K562 (cell line): ENCODE results near the gene DCTD. TPM values are rescaled to one million over a fixed set of nuclear protein-coding genes. Genes with fewer than 3 reads are reported as not detected.

ENCODE experiments used
- ATAC-seq: fragments of 200-7000 bp; cut with Tn5 transposase; 3 replicates; pipeline ENCODE4 v1.9.1; 2020; ENCODE audit warnings: moderate library complexity
- BruUV-seq: library from RNA; stranded (reverse); fragments of 400-500 nt; replicated peaks from 2 replicates; lab custom pipeline; 2021; lab: Mats Ljungman, UMichigan
- CTCF ChIA-PET: fragments of 300-600 bp; formaldehyde crosslinking; extraction: SDS; loops from one replicate; lab custom pipeline; 2021; ENCODE audit warnings: low intra/inter-chr PET ratio; lab: Yijun Ruan, JAX
- POLR2A ChIA-PET: fragments of 300-600, 350-650 bp; sonication (Branson Sonifier 250); formaldehyde crosslinking; extraction: SDS; loops from one replicate; lab custom pipeline; 2021; ENCODE audit warnings: antibody characterized with exemption, inconsistent platforms; lab: Yijun Ruan, JAX
- DNase-seq, 4 experiments: peaks; one replicate each; pipeline versions ENCODE4 v3.0.0 to v3.0.0-alpha.2; 2011 to 2018; ENCODE audit warnings: low spot score in 3 of 4, mixed read lengths in 3 of 4; ENCODE audit errors: extremely low read depth in 1 of 4
- FAIRE-seq: peaks from 2 replicates; lab custom pipeline; 2011; peaks lifted over from hg19 to GRCh38; lab: Jason Lieb, UNC
- H2AFZ ChIP-seq: 2 replicates; pipeline ENCODE4 v1.6.0; 2011; ENCODE audit warnings: low read depth, low read length, control low read depth, inconsistent platforms
- H3K27ac ChIP-seq: fragments of 200-600 bp; 3 replicates; pipeline ENCODE4 v1.8.0; 2011; ENCODE audit warnings: low read depth, mild to moderate bottlenecking, control low read depth, inconsistent platforms, low read length, moderate library complexity, mixed read lengths; ENCODE audit errors: extremely low read depth
- H3K27me3 ChIP-seq, 2 experiments: fragments of 300-600 bp in 1 of 2; 2 replicates in 1 of 2; 3 replicates in 1 of 2; pipeline versions ENCODE4 v1.6.0 to v1.8.0; 2011; ENCODE audit warnings: inconsistent platforms in 2 of 2, low read length in 2 of 2, mild to moderate bottlenecking in 1 of 2, mixed read lengths in 1 of 2, moderate library complexity in 1 of 2; ENCODE audit not compliant: control insufficient read depth in 2 of 2, insufficient read depth in 2 of 2
- H3K36me3 ChIP-seq: fragments of 300-600 bp; 3 replicates; pipeline ENCODE4 v1.8.0; 2011; ENCODE audit warnings: mild to moderate bottlenecking, low read length, inconsistent platforms; ENCODE audit not compliant: control insufficient read depth, insufficient read depth
- H3K4me1 ChIP-seq, 2 experiments: fragments of 200-600 bp in 1 of 2; replicated peaks in 1 of 2; 2 replicates in 1 of 2; 3 replicates in 1 of 2; pipeline versions ENCODE4 v1.5.1 to v1.8.0; 2011; ENCODE audit warnings: inconsistent platforms in 2 of 2, low read length in 2 of 2, mild to moderate bottlenecking in 1 of 2, mixed read lengths in 1 of 2, moderate library complexity in 1 of 2; ENCODE audit not compliant: control insufficient read depth in 2 of 2, insufficient read depth in 2 of 2
- H3K4me2 ChIP-seq: 2 replicates; pipeline ENCODE4 v1.6.1; 2011; ENCODE audit warnings: low read length, control low read depth, inconsistent platforms, mixed read lengths; ENCODE audit not compliant: insufficient read depth
- H3K4me3 ChIP-seq: fragments of 200-600 bp; sonication (generic), shearing (Covaris generic); 2 replicates; pipeline ENCODE4 v1.5.1; 2016; ENCODE audit warnings: control low read depth, inconsistent platforms
- H3K79me2 ChIP-seq: fragments of 200-600 bp; 3 replicates; pipeline ENCODE4 v1.8.0; 2011; ENCODE audit warnings: low read length, inconsistent platforms; ENCODE audit not compliant: control insufficient read depth, insufficient read depth
- H3K9ac ChIP-seq, 2 experiments: 2 replicates each; pipeline versions ENCODE4 v1.6.0 to v1.6.1; 2011; ENCODE audit warnings: low read depth in 2 of 2, low read length in 2 of 2, control low read depth in 1 of 2, inconsistent platforms in 1 of 2, mild to moderate bottlenecking in 1 of 2, mixed read lengths in 1 of 2; ENCODE audit not compliant: insufficient read depth in 1 of 2
- H3K9me1 ChIP-seq: one replicate; pipeline ENCODE4 v1.6.0; 2011; ENCODE audit warnings: inconsistent platforms, mild to moderate bottlenecking, low read length, moderate library complexity; ENCODE audit not compliant: control insufficient read depth, insufficient read depth
- H3K9me3 ChIP-seq: replicated peaks from 2 replicates; pipeline ENCODE4 v1.5.1; 2011; ENCODE audit warnings: low read depth, low read length, inconsistent platforms; ENCODE audit not compliant: control insufficient read depth, insufficient read depth
- H4K20me1 ChIP-seq: replicated peaks from 2 replicates; pipeline ENCODE4 v1.6.1; 2011; ENCODE audit warnings: low read length, inconsistent platforms, mixed read lengths; ENCODE audit not compliant: control insufficient read depth, insufficient read depth
- CBFA2T2 ChIP-seq: fragments of 450-650 bp; conservative IDR thresholded peaks from 2 replicates; pipeline ENCODE4 v1.6.1; 2017; ENCODE audit warnings: mild to moderate bottlenecking
- EGR1 ChIP-seq: fragments of 450-650 bp; conservative IDR thresholded peaks from 2 replicates; pipeline ENCODE4 v1.6.1; 2017; ENCODE audit warnings: mild to moderate bottlenecking
- ELF2 ChIP-seq: fragments of 250-450 bp; sonication (Bioruptor Pico); IDR thresholded peaks from 2 replicates; pipeline ENCODE4 v1.5.0; 2021; ENCODE audit warnings: mild to moderate bottlenecking
- ESRRA ChIP-seq: fragments of 450-650 bp; IDR thresholded peaks from 2 replicates; pipeline ENCODE4 v1.6.1; 2014; ENCODE audit warnings: low read depth, mild to moderate bottlenecking, moderate library complexity, borderline replicate concordance
- FOXA3 ChIP-seq, 2 experiments: fragments of 450-650 bp in 1 of 2; sonication (generic) in 1 of 2; formaldehyde crosslinking; IDR thresholded peaks in 1 of 2; conservative IDR thresholded peaks in 1 of 2; 2 replicates each; pipeline versions ENCODE4 v1.4.0 to v1.8.0; 2020 to 2022; ENCODE audit warnings: mild to moderate bottlenecking in 2 of 2, missing genetic modification reagents in 1 of 2
- HMG20A ChIP-seq: fragments of 450-650 bp; formaldehyde crosslinking; conservative IDR thresholded peaks from 2 replicates; pipeline ENCODE4 v1.4.0; 2020; ENCODE audit warnings: mild to moderate bottlenecking, mixed read lengths
- NCOR1 ChIP-seq: fragments of 450-650 bp; IDR thresholded peaks from 2 replicates; pipeline ENCODE4 v1.6.1; 2016; ENCODE audit warnings: mild to moderate bottlenecking, moderate library complexity
- NUFIP1 ChIP-seq: fragments of 450-650 bp; IDR thresholded peaks from 2 replicates; pipeline ENCODE4 v1.6.1; 2018; ENCODE audit not compliant: partially characterized antibody
- PML ChIP-seq: IDR thresholded peaks from 2 replicates; pipeline ENCODE4 v1.6.1; 2012; ENCODE audit warnings: low read length, inconsistent platforms
- POLR2AphosphoS2 ChIP-seq: IDR thresholded peaks from 2 replicates; pipeline ENCODE4 v1.6.1; 2012; ENCODE audit warnings: low read length, improper control_type of control experiment
- RBM14 ChIP-seq: fragments of 200-400 bp; formaldehyde crosslinking; IDR thresholded peaks from 2 replicates; pipeline ENCODE4 v1.6.1; 2018; ENCODE audit warnings: low read depth, mild to moderate bottlenecking, low read length, moderate library complexity, borderline replicate concordance; ENCODE audit not compliant: insufficient read depth
- SMAD4 ChIP-seq: fragments of 250-450 bp; sonication (Bioruptor Pico); conservative IDR thresholded peaks from 2 replicates; pipeline ENCODE4 v1.8.0; 2021; ENCODE audit warnings: inconsistent platforms, mild to moderate bottlenecking, moderate library complexity
- ZNF143 ChIP-seq: sonication (generic); formaldehyde crosslinking; IDR thresholded peaks from 2 replicates; pipeline ENCODE4 v1.9.0; 2022; ENCODE audit warnings: mild to moderate bottlenecking, missing genetic modification reagents
- ZNF75A ChIP-seq: fragments of 450-650 bp; formaldehyde crosslinking; IDR thresholded peaks from 2 replicates; pipeline ENCODE4 v1.4.0; 2020; ENCODE audit warnings: mild to moderate bottlenecking
- ZNF79 ChIP-seq: fragments of 250-450 bp; sonication (Bioruptor Pico); IDR thresholded peaks from 2 replicates; pipeline ENCODE4 v1.4.0; 2020; ENCODE audit warnings: low read depth, mild to moderate bottlenecking, moderate library complexity
- WGBS: fragments of 100-300 bp; shearing (Covaris generic); methylation state at CpG from one replicate; pipeline ENCODE4 v1.1.6; 2016; ENCODE audit warnings: low coverage, mixed read lengths; ENCODE audit not compliant: insufficient coverage; ENCODE audit errors: missing lambda C conversion rate; 5-methylcytosine and 5-hydroxymethylcytosine counted together
- in situ Hi-C: fragments of 300-500 bp; cut with MboI; formaldehyde crosslinking; loops from 4 replicates; pipeline ENCODE4 v1.15.0; 2018; ENCODE audit warnings: inconsistent platforms, mixed read lengths
- intact Hi-C: fragments of 100-400 bp; cut with micrococcal nuclease; formaldehyde crosslinking; loops from 2 replicates; pipeline ENCODE4 v1.14.2; 2022
- polyA plus RNA-seq, 8 experiments: library from polyadenylated mRNA; depleted of rRNA in 4 of 8; stranded (reverse) in 5 of 8; unstranded in 3 of 8; fragments of >200 nt; fragmentation: Nextera tagmentation in 2 of 8; fragmentation: Illumina TruSeq in 1 of 8; extraction: Ambion mirVana in 2 of 8; extraction: Trizol in 1 of 8; gene quantifications; 2 replicates each; pipeline versions ENCODE4 v1.2.1 to v1.2.3, GENCODE V29; 2011 to 2014; ENCODE audit warnings: inconsistent platforms in 1 of 8, missing spikeins in 1 of 8
- total RNA-seq, 7 experiments: library from RNA; depleted of rRNA in 6 of 7; stranded (reverse); fragments of >200 nt in 6 of 7; fragmentation: Illumina TruSeq in 2 of 7; extraction: Trizol in 2 of 7; gene quantifications; 2 replicates each; pipeline versions ENCODE4 v1.2.1 to v1.2.3, GENCODE V29; 2011 to 2021; ENCODE audit warnings: low replicate concordance in 1 of 7
- TF ChIP-seq, protein P1 (sequence below): fragments of 450-650 bp; IDR thresholded peaks from 2 replicates; pipeline ENCODE4 v1.6.1; 2017; ENCODE audit warnings: antibody characterized with exemption

The DCTD gene
- total and polyA plus RNA-seq, 9 of the 15 experiments (the other 6 are each of a cell fraction or from before 2014, with no cell fraction given) = 38.7 to 114 (median 76.5) TPM

DNA sequence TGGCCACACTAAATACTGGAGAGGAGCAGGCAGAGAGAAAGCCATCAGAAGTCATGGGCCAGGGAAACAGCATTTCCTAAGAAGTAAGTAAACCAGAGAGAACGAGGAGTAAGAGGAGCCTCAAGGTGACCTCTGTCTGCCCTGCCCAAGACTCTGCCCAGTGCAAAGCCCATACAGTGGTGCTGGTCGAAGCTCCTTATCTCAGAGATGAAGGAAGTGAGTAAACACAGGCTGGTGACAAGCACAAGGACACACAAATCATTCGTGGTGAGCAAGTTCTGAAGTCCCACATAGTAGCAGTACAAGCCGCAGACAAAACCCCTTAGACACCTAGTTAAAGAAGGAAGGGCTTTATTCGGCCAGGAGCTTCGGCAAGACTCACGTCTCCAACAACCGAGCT lies 62.7 kb downstream of the DCTD start:
- in situ Hi-C loops = no loop called here
- WGBS = 11% methylated on average over 8 of the region's 8 CpGs
- FAIRE-seq = no peak

DNA sequence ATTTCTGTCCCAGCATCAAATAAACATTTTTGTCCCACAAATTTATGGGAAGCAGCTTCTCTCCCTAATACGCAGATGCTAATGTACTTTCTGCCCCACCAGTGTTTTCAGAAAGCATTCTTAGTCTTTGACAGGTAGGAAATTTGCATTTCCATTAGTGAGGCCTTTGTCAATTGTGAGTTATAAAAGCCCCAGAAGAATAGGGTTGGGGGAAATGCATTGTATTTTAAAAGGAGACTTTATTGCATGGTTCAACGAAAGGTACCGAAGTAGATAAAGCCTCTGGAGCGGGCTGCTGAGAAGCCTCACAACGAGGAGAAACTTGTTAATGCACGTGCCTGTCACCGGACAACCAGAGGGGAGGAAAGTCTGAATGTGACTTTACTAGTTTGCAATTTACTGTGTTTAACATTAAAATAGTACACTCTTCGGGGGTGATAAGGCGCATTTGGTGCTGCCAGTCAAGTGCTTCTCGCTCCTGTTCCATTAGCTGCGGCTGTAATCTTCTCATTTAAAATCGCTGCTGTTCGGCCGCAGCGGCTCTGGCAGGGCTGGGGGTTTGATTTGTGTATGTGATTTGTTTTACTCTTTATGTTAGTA lies 63.4 kb downstream of the DCTD start:
- no TSS peak for BruUV-seq
- FAIRE-seq = no peak
- Histone ChIP-seq H3K36me3 (no peaks in the 10 kb centered on the region), H3K79me2 (no peaks in the 10 kb centered on the region), H2AFZ (no peak overlapping the region), H4K20me1 (no peaks in the 10 kb centered on the region), H3K4me2 (no peak overlapping the region), H3K4me3 (no peak overlapping the region), H3K9me1 (no peaks in the 10 kb centered on the region), H3K27me3 (peaks cover 39 to 87% of the 10 kb centered on the region in 2 experiments), H3K4me1 (peaks cover 0 to 3% of the 10 kb centered on the region in 2 experiments; a peak in 1 of 5 replicates), H3K9me3 (no peaks in the 10 kb centered on the region), H3K27ac (no peak overlapping the region), H3K9ac (no peak overlapping the region)
- intact Hi-C loops (no loop called here), in situ Hi-C loops (no loop called here)
- CTCF ChIA-PET = no interaction called here
- TF ChIP-seq ZNF75A (no peak), SMAD4 (no peak), HMG20A (CRISPR knock-in tag) (no peak), CBFA2T2 (no peak), NCOR1 (no peak), POLR2AphosphoS2 (no peak), NUFIP1 (no peak), ZNF143 (CRISPR knock-in tag) (no peak), RBM14 (no peak), ELF2 (no peak), PML (no peak), ZNF79 (no peak)
- TF ChIP-seq, protein P1, sequence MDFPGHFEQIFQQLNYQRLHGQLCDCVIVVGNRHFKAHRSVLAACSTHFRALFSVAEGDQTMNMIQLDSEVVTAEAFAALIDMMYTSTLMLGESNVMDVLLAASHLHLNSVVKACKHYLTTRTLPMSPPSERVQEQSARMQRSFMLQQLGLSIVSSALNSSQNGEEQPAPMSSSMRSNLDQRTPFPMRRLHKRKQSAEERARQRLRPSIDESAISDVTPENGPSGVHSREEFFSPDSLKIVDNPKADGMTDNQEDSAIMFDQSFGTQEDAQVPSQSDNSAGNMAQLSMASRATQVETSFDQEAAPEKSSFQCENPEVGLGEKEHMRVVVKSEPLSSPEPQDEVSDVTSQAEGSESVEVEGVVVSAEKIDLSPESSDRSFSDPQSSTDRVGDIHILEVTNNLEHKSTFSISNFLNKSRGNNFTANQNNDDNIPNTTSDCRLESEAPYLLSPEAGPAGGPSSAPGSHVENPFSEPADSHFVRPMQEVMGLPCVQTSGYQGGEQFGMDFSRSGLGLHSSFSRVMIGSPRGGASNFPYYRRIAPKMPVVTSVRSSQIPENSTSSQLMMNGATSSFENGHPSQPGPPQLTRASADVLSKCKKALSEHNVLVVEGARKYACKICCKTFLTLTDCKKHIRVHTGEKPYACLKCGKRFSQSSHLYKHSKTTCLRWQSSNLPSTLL = no peak
- no peak for ATAC-seq
- WGBS = 11% methylated on average over 15 of the region's 15 CpGs
- POLR2A ChIA-PET = no interaction called here
- DNase-seq = no peak

More for the DNA sequence above, 62.7 kb downstream of the DCTD start:
- ATAC-seq (no peak), DNase-seq (no peak)
- Histone ChIP-seq H3K4me1 (peaks cover 0 to 3% of the 10 kb centered on the region in 2 experiments; a peak in 1 of 5 replicates), H4K20me1 (no peaks in the 10 kb centered on the region), H3K9me1 (no peaks in the 10 kb centered on the region), H3K36me3 (no peaks in the 10 kb centered on the region), H2AFZ (no peak overlapping the region), H3K79me2 (no peaks in the 10 kb centered on the region), H3K27me3 (peaks cover 35 to 85% of the 10 kb centered on the region in 2 experiments), H3K9me3 (no peaks in the 10 kb centered on the region), H3K9ac (no peak overlapping the region), H3K27ac (no peak overlapping the region), H3K4me2 (no peak overlapping the region), H3K4me3 (no peak overlapping the region)
- BruUV-seq = no TSS peak
- POLR2A ChIA-PET = no interaction called here
- intact Hi-C loops = no loop called here
- CTCF ChIA-PET = no interaction called here
- TF ChIP-seq FOXA3 (CRISPR knock-in tag; conservative IDR thresholded peaks at IDR 0.05 in 1 of 2, IDR thresholded peaks at IDR 0.05 in 1 of 2) (0 out of 4 replicates have a peak, but pooled peaks of 1 of the 2 experiments have one; percentile 9), ESRRA (peak; percentile 59; the same call in 1 of the 2 replicates), EGR1 (no peak)
